Upper lobe of right lung (tissue), 1 donor: Measurements from ENCODE around the gene TBL1X. TPM values are rescaled to one million over a fixed set of nuclear protein-coding genes. Genes with fewer than 3 reads are reported as not detected.

Experiments used
- ATAC-seq: fragments of 200-7000 bp; cut with Tn5 transposase; one replicate; pipeline ENCODE4 v1.9.1; 2020; ENCODE audit warnings: mild to moderate bottlenecking, moderate library complexity
- DNase-seq: peaks from one replicate; pipeline ENCODE4 v3.0.0-alpha.2; 2020
- H3K27ac ChIP-seq: fragments of 200-600 bp; one replicate; pipeline ENCODE4 v1.8.0; 2022
- H3K27me3 ChIP-seq: fragments of 200-600 bp; one replicate; pipeline ENCODE4 v1.8.0; 2022; ENCODE audit warnings: mild to moderate bottlenecking
- H3K36me3 ChIP-seq: fragments of 200-600 bp; one replicate; pipeline ENCODE4 v1.8.0; 2022
- H3K4me1 ChIP-seq: fragments of 200-600 bp; one replicate; pipeline ENCODE4 v1.8.0; 2022
- H3K4me3 ChIP-seq: fragments of 200-600 bp; one replicate; pipeline ENCODE4 v1.8.0; 2022; ENCODE audit warnings: mild to moderate bottlenecking
- H3K9me3 ChIP-seq: fragments of 200-600 bp; one replicate; pipeline ENCODE4 v1.8.0; 2022
- CTCF ChIP-seq: fragments of 200-600 bp; IDR thresholded peaks from one replicate; pipeline ENCODE4 v1.8.0; 2022; ENCODE audit warnings: antibody characterized with exemption
- intact Hi-C: fragments of 100-400 bp; cut with DNase I; formaldehyde crosslinking; loops from one replicate; pipeline ENCODE4 v1.11.0; 2022
- total RNA-seq: library from RNA; stranded (reverse); fragmentation: NEBNext Ultra II Directional; extraction: Animal tissue kit (Norgen Biotek cat#: 25700); gene quantifications from one replicate; pipeline ENCODE4 v1.2.1, GENCODE V29; 2021
- donor health status: DM: no; HTN: yes; CAD: no; lungs with severe emphysema.

Gene TBL1X
- total RNA-seq, 1 donor from 2014 or later = 18.4 TPM

- H3K9me3 ChIP-seq = no peaks in the 10 kb centered on the region
- no peak overlapping the region for H3K27ac ChIP-seq
- intact Hi-C loops = no loop called here
- no peaks in the 10 kb centered on the region for H3K4me1 ChIP-seq
- no peak for TF ChIP-seq CTCF
- H3K27me3 ChIP-seq = no peaks in the 10 kb centered on the region
- H3K36me3 ChIP-seq = no peaks in the 10 kb centered on the region
- no peak for DNase-seq
- ATAC-seq = no peak
- no peak overlapping the region for H3K4me3 ChIP-seq
Measured at GRCh38 chrX:9482837-9483236, 18.0 kb downstream of the TBL1X start.

GRCh38 chrX:9483376-9483775, 18.5 kb downstream of the TBL1X start:
- DNase-seq = no peak
- Histone ChIP-seq H3K4me1 (no peaks in the 10 kb centered on the region), H3K36me3 (no peaks in the 10 kb centered on the region), H3K4me3 (no peak overlapping the region), H3K9me3 (no peaks in the 10 kb centered on the region), H3K27me3 (no peaks in the 10 kb centered on the region), H3K27ac (no peak overlapping the region)
- intact Hi-C loops = no loop called here
- ATAC-seq = no peak
- no peak for TF ChIP-seq CTCF

- Histone ChIP-seq H3K4me3 (no peak overlapping the region), H3K36me3 (no peaks in the 10 kb centered on the region), H3K4me1 (no peaks in the 10 kb centered on the region), H3K27me3 (no peaks in the 10 kb centered on the region), H3K27ac (no peak overlapping the region), H3K9me3 (no peaks in the 10 kb centered on the region)
- intact Hi-C loops = no loop called here
- DNase-seq (no peak), ATAC-seq (no peak)
- no peak for TF ChIP-seq CTCF
Measured at GRCh38 chrX:9486786-9487387, 22.0 kb downstream of the TBL1X start.

GRCh38 chrX:9488586-9488985, 23.7 kb downstream of the TBL1X start:
- H3K9me3 ChIP-seq = no peaks in the 10 kb centered on the region
- no peaks in the 10 kb centered on the region for H3K36me3 ChIP-seq
- DNase-seq = no peak
- no peak overlapping the region for H3K27ac ChIP-seq
- no peak overlapping the region for H3K4me3 ChIP-seq
- H3K4me1 ChIP-seq = no peaks in the 10 kb centered on the region
- no peaks in the 10 kb centered on the region for H3K27me3 ChIP-seq
- TF ChIP-seq CTCF = no peak
- intact Hi-C loops = no loop called here
- ATAC-seq = no peak

GRCh38 chrX:9489234-9489633, 24.4 kb downstream of the TBL1X start:
- Histone ChIP-seq H3K4me1 (no peaks in the 10 kb centered on the region), H3K36me3 (no peaks in the 10 kb centered on the region), H3K4me3 (no peak overlapping the region), H3K27ac (no peak overlapping the region), H3K9me3 (no peaks in the 10 kb centered on the region), H3K27me3 (no peaks in the 10 kb centered on the region)
- ATAC-seq (no peak), DNase-seq (no peak)
- no peak for TF ChIP-seq CTCF
- intact Hi-C loops = no loop called here

- ATAC-seq = no peak
- TF ChIP-seq CTCF = no peak
- no peak overlapping the region for H3K27ac ChIP-seq
- no peak for DNase-seq
- no peaks in the 10 kb centered on the region for H3K36me3 ChIP-seq
- no peak overlapping the region for H3K4me3 ChIP-seq
- no peaks in the 10 kb centered on the region for H3K9me3 ChIP-seq
- no peaks in the 10 kb centered on the region for H3K4me1 ChIP-seq
- no peaks in the 10 kb centered on the region for H3K27me3 ChIP-seq
- intact Hi-C loops = no loop called here
Measured at GRCh38 chrX:9492901-9493300, 28.0 kb downstream of the TBL1X start.
